Liver (tissue), 9 donors: ENCODE data around the gene HBA2. TPM values are rescaled to one million over a fixed set of nuclear protein-coding genes. Genes with fewer than 3 reads are reported as not detected.

Experiments used
- DNase-seq: peaks from one replicate; pipeline ENCODE4 v3.0.0-alpha.2; 2017; ENCODE audit warnings: low spot score
- H3K27ac ChIP-seq, 2 donors: one replicate each; pipeline ENCODE4 v1.7.0; 2013; ENCODE audit warnings: inconsistent platforms in 2 of 2, low read length in 2 of 2, control low read depth in 1 of 2, low read depth in 1 of 2, mild to moderate bottlenecking in 1 of 2
- H3K27me3 ChIP-seq, 4 donors: one replicate each; pipeline versions ENCODE4 v1.6.1 to v1.7.0; 2013; ENCODE audit warnings: low read length in 3 of 4, inconsistent platforms in 1 of 4, mild to moderate bottlenecking in 1 of 4, moderate library complexity in 1 of 4; ENCODE audit not compliant: control insufficient read depth in 4 of 4, insufficient read depth in 4 of 4
- H3K36me3 ChIP-seq, 4 donors: one replicate each; pipeline versions ENCODE4 v1.6.1 to v1.7.0; 2013; ENCODE audit warnings: low read length in 3 of 4, mild to moderate bottlenecking in 3 of 4, low read depth in 1 of 4, moderate library complexity in 1 of 4; ENCODE audit not compliant: control insufficient read depth in 4 of 4, insufficient read depth in 3 of 4
- H3K4me1 ChIP-seq, 4 donors: one replicate each; pipeline versions ENCODE4 v1.6.1 to v1.7.0; 2013; ENCODE audit warnings: low read length in 3 of 4, mild to moderate bottlenecking in 3 of 4, moderate library complexity in 1 of 4; ENCODE audit not compliant: control insufficient read depth in 4 of 4, insufficient read depth in 4 of 4
- H3K4me3 ChIP-seq, 3 donors: one replicate each; pipeline versions ENCODE4 v1.6.1 to v1.7.0; 2013; ENCODE audit warnings: low read length in 3 of 3, control low read depth in 1 of 3, low read depth in 1 of 3, mild to moderate bottlenecking in 1 of 3
- H3K9ac ChIP-seq, 2 donors: one replicate each; pipeline ENCODE4 v1.7.0; 2013; ENCODE audit warnings: low read length in 2 of 2, mild to moderate bottlenecking in 2 of 2, moderate library complexity in 2 of 2, control low read depth in 1 of 2, low read depth in 1 of 2
- H3K9me3 ChIP-seq, 4 donors: one replicate each; pipeline versions ENCODE4 v1.6.1 to v1.7.0; 2013; ENCODE audit warnings: low read length in 3 of 4; ENCODE audit not compliant: control insufficient read depth in 4 of 4
- ATF3 ChIP-seq: IDR thresholded peaks from 2 replicates; pipeline ENCODE4 v1.6.1; 2016; ENCODE audit warnings: antibody characterized with exemption
- EGR1 ChIP-seq, 2 donors: IDR thresholded peaks; 2 replicates each; pipeline ENCODE4 v1.6.1; 2016 to 2018; ENCODE audit warnings: antibody characterized with exemption in 2 of 2, low read depth in 2 of 2
- FOXA1 ChIP-seq: IDR thresholded peaks from 2 replicates; pipeline ENCODE4 v1.6.1; 2016; ENCODE audit warnings: antibody characterized with exemption
- FOXA2 ChIP-seq: IDR thresholded peaks from 2 replicates; pipeline ENCODE4 v1.6.1; 2016; ENCODE audit warnings: antibody characterized with exemption
- HNF4A ChIP-seq, 2 donors: conservative IDR thresholded peaks; 2 replicates each; pipeline ENCODE4 v1.6.1; 2016; ENCODE audit warnings: antibody characterized with exemption in 2 of 2, mild to moderate bottlenecking in 2 of 2
- HNF4G ChIP-seq: IDR thresholded peaks from 2 replicates; pipeline ENCODE4 v1.6.1; 2016; ENCODE audit warnings: antibody characterized with exemption
- JUND ChIP-seq, 2 donors: IDR thresholded peaks; 2 replicates each; pipeline ENCODE4 v1.6.1; 2016; ENCODE audit warnings: antibody characterized with exemption in 2 of 2
- NR2F2 ChIP-seq: IDR thresholded peaks from 2 replicates; pipeline ENCODE4 v1.6.1; 2016; ENCODE audit warnings: antibody characterized with exemption
- REST ChIP-seq: IDR thresholded peaks from 2 replicates; pipeline ENCODE4 v1.6.1; 2016; ENCODE audit warnings: antibody characterized with exemption, mild to moderate bottlenecking
- RXRA ChIP-seq, 2 donors: IDR thresholded peaks; 2 replicates each; pipeline ENCODE4 v1.6.1; 2017 to 2018; ENCODE audit warnings: antibody characterized with exemption in 2 of 2, mild to moderate bottlenecking in 1 of 2
- SP1 ChIP-seq: IDR thresholded peaks from 2 replicates; pipeline ENCODE4 v1.6.1; 2018; ENCODE audit warnings: antibody characterized with exemption, mild to moderate bottlenecking
- TAF1 ChIP-seq: conservative IDR thresholded peaks from 2 replicates; pipeline ENCODE4 v1.6.1; 2016; ENCODE audit warnings: antibody characterized with exemption, mild to moderate bottlenecking
- YY1 ChIP-seq: IDR thresholded peaks from 2 replicates; pipeline ENCODE4 v1.6.1; 2016; ENCODE audit warnings: antibody characterized with exemption, mild to moderate bottlenecking
- ZBTB33 ChIP-seq: IDR thresholded peaks from 2 replicates; pipeline ENCODE4 v1.6.1; 2016; ENCODE audit warnings: antibody characterized with exemption
- WGBS: extraction: QIAGEN DNeasy Blood & Tissue Kit; methylation state at CpG from one replicate; pipeline ENCODE4 v1.1.7; 2013; 5-methylcytosine and 5-hydroxymethylcytosine counted together
- polyA plus RNA-seq, 2 donors: library from polyadenylated mRNA; stranded (reverse) in 1 of 2; unstranded in 1 of 2; fragments of 200-250 nt in 1 of 2; fragments of >200 nt in 1 of 2; fragmentation: Nextera tagmentation in 1 of 2; extraction: Ambion mirVana in 1 of 2; gene quantifications; one replicate each; pipeline versions ENCODE4 v1.2.1 to v1.2.3, GENCODE V29; 2013 to 2015
- total RNA-seq, 2 donors: library from RNA; depleted of rRNA; stranded (reverse); fragments of >200 nt; gene quantifications; one replicate each; pipeline ENCODE4 v1.2.3, GENCODE V29; 2014
- TF ChIP-seq, protein P1 (sequence below): fragments of 150-350 bp; IDR thresholded peaks from 2 replicates; pipeline ENCODE4 v1.5.1; 2017; ENCODE audit warnings: improper control_type of control experiment, low read depth, low read length; ENCODE audit not compliant: missing input control
- TF ChIP-seq, protein P2 (sequence below): IDR thresholded peaks from 2 replicates; pipeline ENCODE4 v1.6.1; 2016; ENCODE audit warnings: antibody characterized with exemption
- donor health status: healthy.
- donor health status: healthy.
- donor health status: healthy.
- donor health status: healthy.
- donor health status: healthy.

Gene HBA2
- total and polyA plus RNA-seq, 4 donors = 2.8 to 36,951 (median 46.0) TPM

- H3K36me3 ChIP-seq = no peaks in the 10 kb centered on the region
- H3K9me3 ChIP-seq = no peaks in the 10 kb centered on the region
- TF ChIP-seq RXRA (IDR thresholded peaks at IDR 0.05) (no peak), YY1 (no peak), FOXA1 (no peak), SP1 (no peak), REST (no peak), HNF4G (no peak), HNF4A (conservative IDR thresholded peaks at IDR 0.05) (no peak), ATF3 (no peak), JUND (IDR thresholded peaks at IDR 0.05) (no peak), EGR1 (IDR thresholded peaks at IDR 0.05; ENCODE audit: low read depth in 2 of 2) (no peak)
- TF ChIP-seq, protein P1, sequence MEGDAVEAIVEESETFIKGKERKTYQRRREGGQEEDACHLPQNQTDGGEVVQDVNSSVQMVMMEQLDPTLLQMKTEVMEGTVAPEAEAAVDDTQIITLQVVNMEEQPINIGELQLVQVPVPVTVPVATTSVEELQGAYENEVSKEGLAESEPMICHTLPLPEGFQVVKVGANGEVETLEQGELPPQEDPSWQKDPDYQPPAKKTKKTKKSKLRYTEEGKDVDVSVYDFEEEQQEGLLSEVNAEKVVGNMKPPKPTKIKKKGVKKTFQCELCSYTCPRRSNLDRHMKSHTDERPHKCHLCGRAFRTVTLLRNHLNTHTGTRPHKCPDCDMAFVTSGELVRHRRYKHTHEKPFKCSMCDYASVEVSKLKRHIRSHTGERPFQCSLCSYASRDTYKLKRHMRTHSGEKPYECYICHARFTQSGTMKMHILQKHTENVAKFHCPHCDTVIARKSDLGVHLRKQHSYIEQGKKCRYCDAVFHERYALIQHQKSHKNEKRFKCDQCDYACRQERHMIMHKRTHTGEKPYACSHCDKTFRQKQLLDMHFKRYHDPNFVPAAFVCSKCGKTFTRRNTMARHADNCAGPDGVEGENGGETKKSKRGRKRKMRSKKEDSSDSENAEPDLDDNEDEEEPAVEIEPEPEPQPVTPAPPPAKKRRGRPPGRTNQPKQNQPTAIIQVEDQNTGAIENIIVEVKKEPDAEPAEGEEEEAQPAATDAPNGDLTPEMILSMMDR = no peak
- TF ChIP-seq, protein P2, sequence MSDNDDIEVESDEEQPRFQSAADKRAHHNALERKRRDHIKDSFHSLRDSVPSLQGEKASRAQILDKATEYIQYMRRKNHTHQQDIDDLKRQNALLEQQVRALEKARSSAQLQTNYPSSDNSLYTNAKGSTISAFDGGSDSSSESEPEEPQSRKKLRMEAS = no peak
- H3K27ac ChIP-seq = no peak overlapping the region
- peaks cover 3 to 15% (median 8%) of the 10 kb centered on the region in 4 donors for H3K27me3 ChIP-seq
- peak; percentile 61 for DNase-seq
- WGBS = 9% methylated on average over 13 of the region's 13 CpGs
- H3K4me1 ChIP-seq = peaks cover 5 to 13% (median 12%) of the 10 kb centered on the region in 4 donors
- no peak overlapping the region for H3K4me3 ChIP-seq
- no peak overlapping the region for H3K9ac ChIP-seq
Measured at GRCh38 chr16:177394-177822, 4.7 kb downstream of the HBA2 start.

- H3K27me3 ChIP-seq = peaks cover 3 to 15% (median 8%) of the 10 kb centered on the region in 4 donors
- peak; percentile 81 for DNase-seq
- H3K4me1 ChIP-seq = peaks cover 5 to 13% (median 12%) of the 10 kb centered on the region in 4 donors
- no peaks in the 10 kb centered on the region for H3K9me3 ChIP-seq
- WGBS = 50% methylated on average over 11 of the region's 11 CpGs
- no peak overlapping the region for H3K27ac ChIP-seq
- H3K9ac ChIP-seq = no peak overlapping the region
- no peaks in the 10 kb centered on the region for H3K36me3 ChIP-seq
- H3K4me3 ChIP-seq = no peak overlapping the region
- TF ChIP-seq, protein P2 = no peak
- no peak for TF ChIP-seq YY1
- no peak for TF ChIP-seq FOXA1
- TF ChIP-seq EGR1 (IDR thresholded peaks at IDR 0.05; ENCODE audit: low read depth in 2 of 2) = no peak
- TF ChIP-seq REST = no peak
- TF ChIP-seq, protein P1 = no peak
- TF ChIP-seq TAF1 = no peak
- no peak for TF ChIP-seq FOXA2
- no peak for TF ChIP-seq ZBTB33
- TF ChIP-seq NR2F2 = no peak
- no peak for TF ChIP-seq RXRA (IDR thresholded peaks at IDR 0.05)
Measured at GRCh38 chr16:177981-178667, 5.4 kb downstream of the HBA2 start.
